DMS79 (cell line): ENCODE results near the gene KCNN3.

Experiments used
- DNase-seq: peaks from one replicate; lab custom pipeline; 2025; lab: John Stamatoyannopoulos, UW

The KCNN3 gene

GRCh38 chr1:154748405-154748775 is 121.7 kb downstream of the KCNN3 start:
- no peak for DNase-seq

- DNase-seq, result no peak
Observed at GRCh38 chr1:154747740-154748404, 122.2 kb downstream of the KCNN3 start.

- no peak for DNase-seq
Observed at GRCh38 chr1:154747380-154747739, 122.7 kb downstream of the KCNN3 start.

GRCh38 chr1:154746622-154747299 is 123.3 kb downstream of the KCNN3 start:
- DNase-seq, result no peak

GRCh38 chr1:154745750-154746425 is 124.2 kb downstream of the KCNN3 start:
- no peak for DNase-seq

- DNase-seq, result no peak
Observed at GRCh38 chr1:154745286-154745731, 124.8 kb downstream of the KCNN3 start.

- no peak for DNase-seq
Observed at GRCh38 chr1:154744352-154745035, 125.6 kb downstream of the KCNN3 start.

- no peak for DNase-seq
Observed at GRCh38 chr1:154743526-154744036, 126.5 kb downstream of the KCNN3 start.

GRCh38 chr1:154742606-154743005 is 127.5 kb downstream of the KCNN3 start:
- no peak for DNase-seq

- DNase-seq, result no peak
Observed at GRCh38 chr1:154741741-154742495, 128.2 kb downstream of the KCNN3 start.

- DNase-seq, result no peak
Observed at GRCh38 chr1:154741327-154741726, 128.8 kb downstream of the KCNN3 start.

GRCh38 chr1:154739654-154740053 is 130.4 kb downstream of the KCNN3 start:
- DNase-seq, result no peak

- no peak for DNase-seq
Observed at GRCh38 chr1:154736841-154737240, 133.2 kb downstream of the KCNN3 start.

- no peak for DNase-seq
Observed at GRCh38 chr1:154735804-154736168, 134.3 kb downstream of the KCNN3 start.

GRCh38 chr1:154735061-154735803 is 134.8 kb downstream of the KCNN3 start:
- no peak for DNase-seq

GRCh38 chr1:154733621-154734020 is 136.5 kb downstream of the KCNN3 start:
- DNase-seq, result no peak

GRCh38 chr1:154730986-154731489 is 139.0 kb downstream of the KCNN3 start:
- DNase-seq, result no peak

GRCh38 chr1:154730259-154730658 is 139.8 kb downstream of the KCNN3 start:
- DNase-seq, result no peak

GRCh38 chr1:154729577-154729976 is 140.5 kb downstream of the KCNN3 start:
- DNase-seq, result no peak

GRCh38 chr1:154729031-154729442 is 141.0 kb downstream of the KCNN3 start:
- no peak for DNase-seq
